HCT116 (cell line): Measurements from ENCODE around the gene FAM227A. TPM values are rescaled to one million over a fixed set of nuclear protein-coding genes. Genes with fewer than 3 reads are reported as not detected.

Experiments used
- ATAC-seq: fragments of 200-7000 bp; cut with Tn5 transposase; 2 replicates; pipeline ENCODE4 v1.9.1; 2020; ENCODE audit warnings: mild to moderate bottlenecking, moderate library complexity
- BruUV-seq: library from RNA; stranded (reverse); fragments of 400-500 nt; replicated peaks from 2 replicates; lab custom pipeline; 2021; lab: Mats Ljungman, UMichigan
- CTCF ChIA-PET: fragments of 300-600 bp; sonication (Branson Sonifier 250); formaldehyde crosslinking; loops from one replicate; lab custom pipeline; 2021; ENCODE audit warnings: antibody characterized with exemption; lab: Charles Lee
- POLR2A ChIA-PET: fragments of 300-600, 350-600 bp; sonication (Branson Sonifier 250); formaldehyde crosslinking; loops from one replicate; lab custom pipeline; 2021; ENCODE audit warnings: antibody characterized with exemption; lab: Charles Lee
- RAD21 ChIA-PET, 2 experiments: fragments of 300-600 bp; sonication (Branson Sonifier 250); formaldehyde crosslinking; loops; one replicate each; lab custom pipeline; 2023; ENCODE audit warnings: low total read pairs in 2 of 2; ENCODE audit not compliant: uncharacterized antibody in 2 of 2, unreplicated experiment in 2 of 2, low non-redundant PET in 1 of 2; lab: Charles Lee
- DNase-seq: peaks from one replicate; pipeline ENCODE4 v3.0.0-alpha.2; 2010; ENCODE audit warnings: low read depth, low spot score
- H2AFZ ChIP-seq: fragments of 200-600 bp; shearing (Covaris generic), sonication (generic); 2 replicates; pipeline ENCODE4 v1.6.1; 2017; ENCODE audit warnings: low read depth, mixed run types, mixed read lengths, antibody characterized with exemption, low read length; ENCODE audit not compliant: poor library complexity, severe bottlenecking
- H3K27ac ChIP-seq: 2 replicates; pipeline ENCODE4 v1.5.1; 2012; ENCODE audit warnings: low read depth, low read length
- H3K27me3 ChIP-seq: fragments of 200-600 bp; sonication (generic); 2 replicates; pipeline ENCODE4 v1.6.1; 2016; ENCODE audit warnings: mixed run types, low read length, mixed read lengths; ENCODE audit not compliant: insufficient read depth
- H3K36me3 ChIP-seq, 2 experiments: fragments of 200-500 bp in 1 of 2; fragments of 200-600 bp in 1 of 2; sonication (Bioruptor generic) in 1 of 2; sonication (generic) in 1 of 2; 2 replicates each; pipeline versions ENCODE4 v1.5.1 to v1.6.1; 2014 to 2016; ENCODE audit warnings: low read length in 2 of 2, inconsistent platforms in 1 of 2, mixed read lengths in 1 of 2, mixed run types in 1 of 2; ENCODE audit not compliant: insufficient read depth in 2 of 2, control insufficient read depth in 1 of 2
- H3K4me1 ChIP-seq, 2 experiments: fragments of 200-600 bp in 1 of 2; sonication (generic) in 1 of 2; 2 replicates each; pipeline versions ENCODE4 v1.5.1 to v1.6.1; 2012 to 2017; ENCODE audit warnings: low read length in 2 of 2, inconsistent platforms in 1 of 2, mild to moderate bottlenecking in 1 of 2, mixed read lengths in 1 of 2, mixed run types in 1 of 2, moderate library complexity in 1 of 2; ENCODE audit not compliant: insufficient read depth in 2 of 2, control insufficient read depth in 1 of 2
- H3K4me2 ChIP-seq: fragments of 200-600 bp; sonication (generic); 2 replicates; pipeline ENCODE4 v1.6.1; 2017; ENCODE audit warnings: mixed run types, low read length, mixed read lengths
- H3K4me3 ChIP-seq, 2 experiments: fragments of 200-600 bp in 1 of 2; sonication (generic) in 1 of 2; replicated peaks in 1 of 2; 2 replicates each; pipeline ENCODE4 v1.5.1; 2011 to 2016; ENCODE audit warnings: low read length in 2 of 2, control low read depth in 1 of 2, low read depth in 1 of 2, mild to moderate bottlenecking in 1 of 2, mixed read lengths in 1 of 2, mixed run types in 1 of 2
- H3K79me2 ChIP-seq: fragments of 200-600 bp; sonication (generic); 2 replicates; pipeline ENCODE4 v1.6.1; 2017; ENCODE audit warnings: mild to moderate bottlenecking, mixed run types, low read length, moderate library complexity, mixed read lengths; ENCODE audit not compliant: insufficient read depth
- H3K9ac ChIP-seq: fragments of 200-600 bp; sonication (generic); 2 replicates; pipeline ENCODE4 v1.6.1; 2016; ENCODE audit warnings: low read length, mixed read lengths
- H3K9me2 ChIP-seq: fragments of 200-600 bp; sonication (generic), shearing (Covaris generic); 2 replicates; pipeline ENCODE4 v1.6.1; 2017; ENCODE audit warnings: mixed run types, mild to moderate bottlenecking, moderate library complexity; ENCODE audit not compliant: insufficient read depth
- H3K9me3 ChIP-seq, 2 experiments: fragments of 200-500 bp in 1 of 2; fragments of 200-600 bp in 1 of 2; sonication (Bioruptor generic) in 1 of 2; sonication (generic) in 1 of 2; 2 replicates each; pipeline ENCODE4 v1.6.1; 2014 to 2017; ENCODE audit warnings: low read length in 2 of 2, mixed read lengths in 2 of 2, inconsistent platforms in 1 of 2, low read depth in 1 of 2, mild to moderate bottlenecking in 1 of 2, mixed run types in 1 of 2, moderate library complexity in 1 of 2; ENCODE audit not compliant: control insufficient read depth in 1 of 2, insufficient read depth in 1 of 2
- H4K20me1 ChIP-seq: fragments of 200-600 bp; sonication (generic), shearing (Covaris generic); 2 replicates; pipeline ENCODE4 v1.6.1; 2017; ENCODE audit warnings: mixed run types, mild to moderate bottlenecking, moderate library complexity; ENCODE audit not compliant: insufficient read depth
- ATF3 ChIP-seq: IDR thresholded peaks from 2 replicates; pipeline ENCODE4 v1.6.1; 2012
- CBX3 ChIP-seq: IDR thresholded peaks from 2 replicates; pipeline ENCODE4 v1.6.1; 2012; ENCODE audit warnings: low read depth
- CTCF ChIP-seq, 3 experiments: fragments of 200-600 bp in 1 of 3; sonication (generic) in 1 of 3; IDR thresholded peaks in 2 of 3; conservative IDR thresholded peaks in 1 of 3; 2 replicates each; pipeline ENCODE4 v1.5.1; 2012 to 2017; ENCODE audit warnings: low read depth in 2 of 3, low read length in 2 of 3, antibody characterized with exemption in 1 of 3, borderline replicate concordance in 1 of 3, control low read depth in 1 of 3, mild to moderate bottlenecking in 1 of 3, mixed read lengths in 1 of 3, mixed run types in 1 of 3, moderate library complexity in 1 of 3; ENCODE audit not compliant: insufficient read depth in 1 of 3
- EZH2 ChIP-seq: fragments of 200-600 bp; sonication (generic); IDR thresholded peaks from 2 replicates; pipeline ENCODE4 v1.6.1; 2017; ENCODE audit warnings: antibody characterized with exemption, mixed run types
- FOSL1 ChIP-seq: IDR thresholded peaks from 2 replicates; pipeline ENCODE4 v1.6.1; 2012; ENCODE audit warnings: low read depth
- JUND ChIP-seq: IDR thresholded peaks from 2 replicates; pipeline ENCODE4 v1.6.1; 2012
- MAX ChIP-seq: IDR thresholded peaks from 2 replicates; pipeline ENCODE4 v1.6.1; 2012
- RAD21 ChIP-seq: IDR thresholded peaks from 2 replicates; pipeline ENCODE4 v1.6.1; 2012; ENCODE audit warnings: low read depth, mild to moderate bottlenecking
- REST ChIP-seq: IDR thresholded peaks from 2 replicates; pipeline ENCODE4 v1.6.1; 2012; ENCODE audit warnings: low read depth
- SIN3A ChIP-seq: IDR thresholded peaks from 2 replicates; pipeline ENCODE4 v1.6.1; 2012; ENCODE audit warnings: low read depth
- SP1 ChIP-seq: IDR thresholded peaks from 2 replicates; pipeline ENCODE4 v1.6.1; 2012; ENCODE audit warnings: low read depth
- TCF7L2 ChIP-seq: IDR thresholded peaks from 2 replicates; pipeline ENCODE4 v1.7.0; 2011; ENCODE audit warnings: borderline replicate concordance, inconsistent platforms; ENCODE audit not compliant: insufficient read depth, insufficient read length; ENCODE audit errors: extremely low read depth
- YY1 ChIP-seq: IDR thresholded peaks from 2 replicates; pipeline ENCODE4 v1.6.1; 2011; ENCODE audit warnings: low read length, low read depth, moderate library complexity, mild to moderate bottlenecking; ENCODE audit not compliant: insufficient replicate concordance; ENCODE audit errors: extremely low read depth
- ZFX ChIP-seq: fragments of 450-650 bp; IDR thresholded peaks from 2 replicates; pipeline ENCODE4 v1.6.1; 2017
- intact Hi-C: fragments of 100-400 bp; cut with micrococcal nuclease; formaldehyde crosslinking; loops from 2 replicates; pipeline ENCODE4 v1.10.0; 2022
- total RNA-seq: library from RNA; stranded (reverse); gene quantifications from one replicate; pipeline ENCODE4 v1.2.1, GENCODE V29; 2021; ENCODE audit not compliant: unreplicated experiment

FAM227A gene
- total RNA-seq, 1 experiment from 2014 or later: 3.9 TPM

GRCh38 chr22:38549101-38549894 lies 106.9 kb downstream of the FAM227A start:
- Histone ChIP-seq H3K9ac (no peak overlapping the region), H3K9me3 (no peaks in the 10 kb centered on the region; a peak in 1 of 4 replicates), H3K36me3 (no peaks in the 10 kb centered on the region), H3K4me1 (peaks cover 2 to 7% of the 10 kb centered on the region in 2 experiments; a peak in 2 of 4 replicates), H3K4me3 (no peak overlapping the region), H3K4me2 (peak overlapping the region; percentile 28), H3K9me2 (no peaks in the 10 kb centered on the region), H3K27me3 (no peaks in the 10 kb centered on the region), H3K27ac (no peak overlapping the region), H2AFZ (peak overlapping the region; percentile 52), H4K20me1 (no peaks in the 10 kb centered on the region), H3K79me2 (no peaks in the 10 kb centered on the region)
- no peak for TF ChIP-seq EZH2
- peak; percentile 67; the same call in 1 of the 2 replicates for TF ChIP-seq SP1
- ChIA-PET CTCF (no interaction called here), RAD21 (no interaction called here), POLR2A (no interaction called here)
- ATAC-seq: no peak; the same call in 1 of the 2 replicates
- intact Hi-C loops: no loop called here
- no peak for DNase-seq
- BruUV-seq: no TSS peak

GRCh38 chr22:38540701-38541100 lies 115.5 kb downstream of the FAM227A start:
- Histone ChIP-seq H3K4me2 (no peak overlapping the region), H3K9me3 (peaks cover 0 to 7% of the 10 kb centered on the region in 2 experiments; a peak in 1 of 4 replicates), H3K27ac (no peak overlapping the region), H3K9me2 (no peaks in the 10 kb centered on the region), H3K9ac (no peak overlapping the region), H3K27me3 (no peaks in the 10 kb centered on the region), H3K79me2 (no peaks in the 10 kb centered on the region), H4K20me1 (no peaks in the 10 kb centered on the region), H3K36me3 (no peaks in the 10 kb centered on the region), H2AFZ (no peak overlapping the region), H3K4me1 (no peaks in the 10 kb centered on the region), H3K4me3 (no peak overlapping the region)
- DNase-seq: no peak
- BruUV-seq: no TSS peak
- ChIA-PET RAD21 (no interaction called here), CTCF (interaction anchor here (0.6 kb wide), 1 partner anchor 118 kb away, joined by 3 read pairs; no protein-coding TSS in a partner anchor), POLR2A (no interaction called here)
- no peak for ATAC-seq
- intact Hi-C loops: no loop called here
- TF ChIP-seq CBX3 (no peak), ATF3 (no peak), RAD21 (no peak), REST (no peak), MAX (no peak), ZFX (no peak), CTCF (IDR thresholded peaks at IDR 0.05 in 2 of 3, conservative IDR thresholded peaks at IDR 0.05 in 1 of 3; ENCODE audit: borderline replicate concordance in 1 of 3, insufficient read depth in 1 of 3, low read depth in 2 of 3, low read length in 2 of 3) (no peak), YY1 (no peak), TCF7L2 (no peak), FOSL1 (no peak), JUND (no peak), SIN3A (no peak)
